IPS DF 19.7 (cell line): ENCODE results near the gene INO80C.
"Not testable (repeated sequence)": the region's sequence is repeated elsewhere in the genome, so short reads cannot be mapped to it uniquely, and the experiment has no call there.

Source experiments
- DNase-seq: peaks from one replicate; pipeline ENCODE4 v3.0.0-alpha.2; 2013; ENCODE audit warnings: low read depth, low spot score

The INO80C gene

DNA sequence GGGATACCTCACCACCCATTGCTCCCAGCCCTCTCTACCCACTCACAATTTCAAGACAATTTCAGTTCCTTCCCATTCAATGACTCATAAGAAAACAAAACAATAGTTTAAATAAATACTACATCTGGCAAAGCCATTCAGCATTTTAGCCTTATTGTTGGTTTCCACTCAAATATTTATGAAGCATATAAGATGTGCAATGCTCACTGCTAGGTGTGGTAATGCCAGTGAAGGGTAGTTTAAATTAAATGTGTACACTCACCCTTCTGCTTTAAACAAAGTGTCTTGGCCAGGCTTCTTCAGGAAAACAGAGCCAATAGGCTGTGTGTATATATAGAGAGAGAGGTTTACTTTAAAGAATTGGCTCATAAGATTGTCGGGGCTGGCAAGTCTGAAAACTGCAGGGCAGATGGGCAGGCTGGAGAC, 37.0 kb downstream of the INO80C start:
- no peak for DNase-seq

- no peak for DNase-seq
These were observed 37.8 kb downstream of the INO80C start for GRCh38 chr18:35459997-35460396.

DNA sequence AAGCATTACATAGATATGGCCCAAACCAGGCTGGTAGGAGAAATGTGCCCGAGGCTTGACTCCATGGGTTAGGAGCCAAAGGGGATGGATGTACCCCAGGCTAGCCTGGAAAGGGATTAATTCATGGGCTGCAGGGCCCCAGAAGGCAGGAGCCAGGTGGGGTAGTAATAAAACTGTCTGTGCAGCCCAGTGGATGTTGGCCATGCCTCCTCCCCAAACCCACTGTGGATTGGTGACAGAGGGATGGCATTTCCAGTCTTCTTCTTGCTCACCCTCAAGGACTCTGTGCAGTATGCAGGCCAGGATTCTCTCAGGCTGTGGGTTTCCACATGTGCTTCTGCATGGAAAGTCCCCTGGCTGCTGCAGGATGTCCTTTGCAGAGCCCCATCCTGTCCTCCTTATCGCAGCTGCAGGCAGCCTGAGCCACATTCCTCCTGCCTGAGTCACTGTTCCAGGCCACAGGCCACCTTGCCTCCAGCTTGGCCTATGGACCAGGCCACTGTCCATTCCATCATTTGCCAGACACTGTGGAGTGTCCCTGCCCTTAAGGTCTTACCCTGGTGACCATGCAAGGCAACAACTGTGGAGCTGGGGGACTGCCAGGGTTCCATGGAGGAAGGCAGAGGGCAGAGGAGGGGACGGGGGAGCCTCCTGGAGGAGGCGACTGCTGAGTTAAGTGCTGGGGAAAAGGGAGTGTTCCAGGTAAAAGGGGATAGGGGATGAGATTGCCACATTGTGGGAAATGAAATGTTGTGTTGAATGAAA, 38.9 kb downstream of the INO80C start:
- DNase-seq: peak; percentile 75

DNA sequence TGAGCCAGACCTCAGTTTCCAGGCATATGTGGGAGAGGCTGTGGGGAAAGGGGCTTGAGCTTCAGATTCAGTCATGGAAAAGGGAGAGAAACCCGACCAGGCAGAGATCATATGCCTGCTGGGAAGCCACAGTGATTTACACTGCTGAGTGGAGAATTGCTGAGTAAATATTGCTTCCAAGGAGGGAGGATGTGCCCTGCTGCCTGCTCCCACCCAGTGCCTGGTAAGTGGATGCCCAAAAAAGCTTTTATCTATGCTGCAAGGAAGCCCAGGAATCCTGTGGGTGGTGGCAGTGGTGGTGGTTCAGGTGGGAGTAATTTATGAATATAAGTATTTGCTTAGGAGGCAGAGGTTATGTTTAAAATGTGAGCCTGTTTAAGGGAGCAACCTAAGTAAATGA, 39.5 kb downstream of the INO80C start:
- no peak for DNase-seq

DNA sequence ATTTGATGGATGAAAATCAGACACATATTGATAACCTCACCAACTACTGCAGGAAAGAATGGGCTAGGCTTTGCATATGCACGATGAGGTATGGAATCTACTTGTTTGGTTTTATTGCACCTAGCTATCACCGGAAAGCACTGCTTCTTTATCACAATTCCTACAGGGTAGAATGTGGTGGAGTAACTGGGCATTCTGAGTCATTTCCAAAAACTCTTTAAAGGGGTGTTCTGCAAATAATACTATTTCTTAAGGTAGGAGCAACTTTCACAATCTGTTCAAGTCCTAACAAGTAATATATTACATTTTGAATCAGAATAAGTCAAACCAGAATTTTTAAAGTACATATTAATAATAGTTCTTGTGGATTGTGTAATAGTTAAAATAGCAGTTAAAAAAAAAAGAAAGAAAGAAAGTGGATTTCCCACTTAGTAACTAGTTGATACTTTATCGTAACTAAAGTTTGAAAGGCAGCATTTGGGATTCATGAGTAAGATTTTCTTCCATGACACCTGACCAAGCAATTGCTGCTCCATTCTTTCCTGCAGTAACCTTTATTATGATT, 40.5 kb downstream of the INO80C start:
- no peak for DNase-seq

DNA sequence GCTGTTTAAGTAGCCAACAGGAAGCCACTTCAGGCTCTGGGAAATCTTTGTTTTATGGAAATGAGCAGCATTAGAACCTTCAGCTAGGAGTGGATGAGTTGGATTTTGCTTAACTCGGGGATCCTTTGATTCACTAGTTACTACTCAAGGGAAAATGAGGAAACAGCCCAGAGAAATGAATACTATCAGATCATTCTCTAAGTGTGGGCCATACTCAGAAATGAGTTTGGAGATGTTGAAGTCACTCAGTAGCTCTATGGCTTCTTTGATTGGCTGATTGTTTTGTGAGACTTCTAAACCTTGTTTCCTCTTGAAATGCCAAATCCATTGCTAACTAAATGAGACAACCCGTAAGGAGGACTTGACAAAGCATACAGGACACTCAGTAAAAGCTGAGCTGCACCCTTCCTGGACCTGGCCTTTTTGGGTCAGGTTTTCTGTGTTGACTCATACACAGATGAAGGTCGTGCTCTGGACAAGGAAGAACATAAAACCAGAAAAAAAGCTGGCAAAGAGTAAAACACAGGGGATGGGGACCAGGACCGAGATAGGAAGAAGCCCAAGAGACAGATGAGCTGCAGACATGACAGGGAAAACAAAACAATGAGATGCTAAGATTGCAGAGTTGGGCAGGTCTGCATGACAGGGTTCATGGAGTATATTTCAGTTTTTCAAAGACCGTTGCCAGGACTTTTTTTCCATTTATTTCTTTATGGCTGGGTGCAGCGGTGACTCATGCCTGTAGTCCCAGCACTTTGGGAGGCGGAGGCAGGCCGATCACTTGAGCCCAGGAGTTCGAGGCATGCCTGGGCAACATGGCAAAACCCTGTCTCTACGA, 41.6 kb downstream of the INO80C start:
- no peak for DNase-seq

DNA sequence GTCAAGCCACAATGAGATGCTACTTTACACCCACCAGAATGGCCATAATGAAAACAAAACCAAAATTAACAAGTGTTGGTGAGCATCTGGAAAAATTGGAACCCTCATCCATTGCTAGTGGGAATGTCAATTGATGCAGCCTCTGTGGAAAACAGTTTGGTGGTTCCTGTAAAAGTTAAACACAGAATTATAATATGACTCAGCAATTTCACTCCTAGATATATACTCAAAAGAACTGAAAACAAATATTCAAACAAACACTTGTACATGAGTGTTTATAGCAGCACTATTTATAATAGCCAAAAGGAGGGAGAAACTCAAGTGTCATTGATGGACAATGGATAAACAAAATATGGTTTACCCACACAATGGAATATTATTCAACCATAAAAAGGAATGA, 43.0 kb downstream of the INO80C start:
- no peak for DNase-seq

DNA sequence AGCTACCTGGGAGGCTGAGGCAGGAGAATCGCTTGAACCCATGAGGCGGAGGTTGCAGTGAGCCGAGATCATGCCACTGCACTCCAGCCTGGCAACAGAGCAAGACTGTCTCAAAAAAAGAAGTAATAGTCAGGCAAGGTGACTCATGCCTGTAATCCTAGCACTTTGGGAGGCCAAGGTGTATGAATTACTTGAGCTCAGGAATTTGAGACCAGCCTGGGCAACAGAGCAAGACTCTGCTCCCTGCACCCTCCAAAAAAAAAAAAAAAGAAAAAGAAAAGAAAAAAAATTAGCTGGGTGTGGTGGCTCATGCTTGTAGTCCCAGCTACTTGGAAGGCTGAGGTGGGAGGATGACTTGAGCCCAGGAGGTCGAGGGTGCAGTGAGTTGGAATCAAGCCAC, 44.7 kb downstream of the INO80C start:
- not testable (repeated sequence) for DNase-seq

DNA sequence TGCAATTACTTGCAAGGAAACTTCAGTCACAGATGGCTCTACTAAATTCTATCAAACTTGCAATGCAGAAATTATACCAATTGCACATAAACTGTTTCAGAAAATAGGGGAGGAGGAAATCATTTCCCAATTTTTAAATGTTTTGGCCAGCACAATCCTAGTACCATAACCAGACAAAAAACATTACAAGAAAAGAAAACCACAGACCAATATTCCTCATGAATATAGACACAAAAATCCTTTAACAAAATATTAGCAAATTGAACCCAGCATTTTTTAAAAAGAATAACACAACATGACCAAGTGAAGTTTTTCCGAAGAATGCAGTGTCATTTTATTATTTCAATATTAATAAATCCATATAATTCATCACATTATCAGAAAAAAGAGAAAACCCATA, 45.8 kb downstream of the INO80C start:
- no peak for DNase-seq

DNA sequence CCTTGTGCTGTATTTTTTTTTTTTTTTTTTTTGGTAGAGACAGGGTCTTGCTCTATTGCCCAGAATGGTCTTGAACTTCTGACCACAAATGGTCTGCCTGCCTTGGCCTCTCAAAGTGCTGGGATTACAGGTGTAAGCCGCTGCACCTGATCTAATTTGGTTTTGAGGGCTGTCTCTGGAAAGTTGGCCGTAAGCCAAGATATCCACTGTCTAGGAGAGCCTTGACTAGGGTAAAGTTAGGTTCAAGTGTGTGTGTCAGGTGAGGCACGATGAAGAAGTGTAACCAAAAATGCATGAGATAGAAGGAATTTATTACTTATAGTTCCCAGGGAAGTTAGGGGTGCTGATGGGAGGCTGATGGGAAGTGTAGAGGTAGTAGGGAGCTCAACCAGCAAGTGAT, 46.7 kb downstream of the INO80C start:
- DNase-seq: no peak

DNA sequence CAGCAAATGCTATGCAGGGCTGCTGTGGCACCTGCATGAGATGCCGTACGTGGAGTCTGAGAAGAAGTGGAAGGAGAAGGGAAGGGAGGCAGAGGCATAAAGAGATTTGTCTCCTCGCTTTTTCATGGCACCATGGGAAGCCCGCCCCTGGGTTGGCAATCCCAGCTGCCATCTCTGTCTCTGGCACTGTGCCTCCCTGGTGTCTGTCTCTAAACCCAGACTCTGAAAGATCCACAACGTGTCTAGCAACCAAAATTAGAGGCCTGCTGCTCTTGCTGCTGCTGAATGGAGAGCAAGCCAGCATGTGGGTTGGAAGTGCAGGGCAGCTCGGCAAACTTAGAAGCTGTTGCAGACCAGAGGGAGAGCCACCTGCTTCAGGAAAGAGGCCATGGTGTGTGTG, 53.1 kb downstream of the INO80C start:
- no peak for DNase-seq

DNA sequence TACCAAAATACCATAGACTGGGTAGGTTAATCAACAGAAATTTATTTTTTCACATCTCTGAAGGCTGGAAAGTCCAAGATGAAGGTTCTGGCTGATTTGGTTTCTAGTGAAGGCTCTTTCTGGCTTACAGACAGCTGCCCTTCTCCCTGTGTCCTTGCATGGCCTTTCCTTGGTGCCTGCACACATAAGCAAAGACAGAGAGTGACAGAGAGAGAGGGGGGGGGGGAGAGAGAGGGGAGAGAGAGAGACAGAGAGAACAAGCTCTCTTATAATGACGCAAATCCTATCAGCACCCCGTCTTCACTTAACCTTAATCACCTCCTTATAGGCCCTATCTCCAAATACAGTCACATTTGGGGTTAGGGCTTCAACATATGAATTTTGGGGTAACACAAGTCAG, 53.9 kb downstream of the INO80C start:
- DNase-seq: no peak

DNA sequence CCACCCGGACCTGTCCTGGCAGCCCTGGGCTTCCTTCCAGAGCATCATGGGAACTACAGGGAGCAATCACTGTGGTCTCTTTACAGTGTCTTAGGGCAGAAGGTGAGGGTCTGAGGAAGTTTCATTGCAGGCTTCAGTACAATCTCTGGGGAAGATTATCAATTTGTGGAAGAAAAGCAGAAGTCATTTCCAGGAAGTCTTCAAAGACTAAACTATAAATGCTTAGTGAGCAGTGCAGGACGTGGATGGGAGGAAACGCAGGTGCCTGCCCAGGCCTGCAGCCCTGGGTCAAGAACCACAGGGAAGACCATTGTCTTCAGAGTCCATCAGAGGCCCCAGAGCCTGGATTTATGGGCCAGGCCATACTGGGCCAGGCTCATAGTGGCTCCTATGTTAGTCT, 54.3 kb downstream of the INO80C start:
- DNase-seq: no peak

DNA sequence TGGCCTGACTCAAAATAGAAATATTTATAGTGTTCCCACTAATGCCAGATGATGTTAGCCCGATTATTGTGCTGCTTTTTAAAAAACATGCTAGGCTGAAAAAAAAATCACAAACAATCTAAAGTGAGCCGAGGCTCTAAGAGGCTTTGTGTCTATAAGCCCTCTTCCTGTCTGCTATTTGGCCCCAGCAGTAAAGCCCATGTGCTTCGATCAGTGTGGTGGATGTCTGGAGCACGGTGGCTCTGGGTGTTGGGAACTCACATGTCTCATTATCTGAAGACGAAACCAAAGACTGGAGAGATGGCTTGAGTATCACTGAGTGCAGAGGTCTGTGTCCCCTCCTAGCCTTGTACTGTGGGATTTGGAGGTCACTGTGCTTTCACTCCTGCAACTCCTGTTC, 55.1 kb downstream of the INO80C start:
- DNase-seq: no peak

- no peak for DNase-seq
These were observed 55.7 kb downstream of the INO80C start for GRCh38 chr18:35441857-35442595.

DNA sequence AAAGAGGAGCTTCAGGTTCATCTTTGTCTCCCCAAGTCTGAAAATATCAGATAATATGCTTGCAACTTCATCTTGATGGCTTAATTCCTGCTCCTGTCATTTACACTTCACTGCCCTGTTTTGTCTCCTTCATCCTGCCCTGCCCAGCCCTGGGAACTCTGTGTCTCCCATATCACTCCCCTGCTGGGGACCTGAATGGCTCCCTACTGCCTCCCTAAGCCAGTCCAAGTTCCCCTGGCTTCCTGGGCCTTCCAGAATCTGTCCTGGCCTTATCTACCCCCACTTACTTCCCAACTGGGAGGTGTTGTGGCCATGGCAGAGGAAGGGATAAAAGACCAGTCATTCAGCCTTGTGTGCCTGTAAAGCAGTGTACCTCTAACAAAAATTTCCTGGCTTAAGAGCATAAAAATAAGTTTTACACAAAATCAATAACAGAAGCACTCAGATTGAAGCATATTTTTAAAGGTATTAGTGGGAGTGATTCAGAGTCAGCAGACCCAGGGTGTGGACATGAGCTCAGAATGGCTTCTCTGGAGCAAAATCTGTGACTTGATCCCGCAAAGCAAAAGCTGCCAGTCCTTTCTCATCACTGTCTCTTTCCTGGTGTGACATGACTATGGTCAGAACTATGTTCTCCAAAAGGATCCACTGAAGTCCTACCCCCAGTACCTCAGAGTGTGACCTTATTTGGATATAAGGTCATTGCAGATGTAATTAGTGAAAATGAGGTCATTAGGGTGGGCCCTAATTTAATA, 59.1 kb downstream of the INO80C start:
- DNase-seq: no peak

GRCh38 chr18:35437836-35438235, 59.9 kb downstream of the INO80C start:
- DNase-seq: no peak

DNA sequence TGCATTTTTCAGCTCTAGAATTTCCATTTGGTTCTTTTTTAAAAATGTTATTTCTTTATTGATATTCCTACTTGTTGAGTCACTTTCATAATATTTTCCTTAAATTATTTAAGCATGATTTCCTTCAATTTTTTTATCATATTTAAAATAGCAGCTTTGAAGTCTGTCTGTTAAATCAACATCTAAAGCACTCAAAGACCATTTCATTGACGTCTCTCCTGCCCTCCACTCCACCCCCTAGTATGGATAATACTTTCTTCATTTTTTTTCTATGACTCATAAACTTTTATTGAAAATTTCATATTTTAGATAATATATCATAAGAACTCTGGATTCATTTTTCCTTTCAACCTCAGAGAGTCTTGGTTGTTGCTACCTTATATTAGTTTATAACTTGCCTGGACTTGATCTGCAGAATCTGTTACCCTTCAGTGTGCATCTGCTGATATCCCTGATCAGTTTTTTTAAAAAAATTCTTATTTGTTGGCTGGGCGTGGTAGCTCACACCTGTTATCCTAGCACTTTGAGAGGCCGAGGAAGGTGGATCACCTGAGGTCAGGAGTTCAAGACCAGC, 61.6 kb downstream of the INO80C start:
- DNase-seq: no peak

- DNase-seq: no peak
These were observed 62.4 kb downstream of the INO80C start for GRCh38 chr18:35435401-35435800.

DNA sequence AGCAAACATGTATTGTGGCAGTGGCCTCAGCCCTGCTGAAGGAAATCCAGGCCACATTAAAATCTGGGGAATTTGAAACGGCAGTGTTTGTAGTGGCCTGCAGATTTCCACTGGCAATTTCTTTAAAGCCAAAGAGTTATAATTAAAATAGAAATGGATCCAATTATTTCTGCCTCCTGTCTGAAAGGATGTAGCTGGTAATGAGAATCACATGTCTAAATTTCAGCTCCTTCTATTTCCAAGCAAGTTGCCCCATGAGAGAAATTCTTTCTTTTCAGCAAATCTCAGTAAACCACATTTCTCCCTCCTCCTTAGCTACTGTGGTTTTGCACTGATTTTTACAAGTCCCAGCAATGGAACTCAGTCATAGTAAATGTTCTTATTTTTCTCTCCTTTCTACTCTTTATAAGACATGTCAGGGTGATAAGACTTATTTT, 65.2 kb downstream of the INO80C start:
- DNase-seq: no peak

- DNase-seq: no peak
These were observed 66.4 kb downstream of the INO80C start for GRCh38 chr18:35431374-35431741.
